A549 (cell line): Measurements from ENCODE around the gene TMEM38A. TPM values are rescaled to one million over a fixed set of nuclear protein-coding genes. Genes with fewer than 3 reads are reported as not detected.

Source experiments
- ATAC-seq, 2 experiments: fragments of 200-7000 bp in 1 of 2; fragments of >200 bp in 1 of 2; cut with Nextera tagmentation in 1 of 2; cut with Tn5 transposase in 1 of 2; 3 replicates each; pipeline versions ENCODE4 v1.8.0 to v1.9.1; 2018 to 2020; ENCODE audit warnings: mild to moderate bottlenecking in 1 of 2, moderate library complexity in 1 of 2
- CTCF ChIA-PET: fragments of 300-600 bp; sonication (Branson Sonifier 250); formaldehyde crosslinking; extraction: SDS; loops from one replicate; lab custom pipeline; 2021; ENCODE audit warnings: antibody characterized with exemption, inconsistent platforms; lab: Yijun Ruan, JAX
- POLR2A ChIA-PET: fragments of 350-600 bp; formaldehyde crosslinking; extraction: SDS; loops from one replicate; lab custom pipeline; 2021; ENCODE audit warnings: antibody characterized with exemption, inconsistent platforms; lab: Yijun Ruan, JAX
- DNase-seq, 2 experiments: peaks; one replicate each; pipeline versions ENCODE4 v3.0.0 to v3.0.0-alpha.2; 2011 to 2016; ENCODE audit warnings: low read depth in 1 of 2, low spot score in 1 of 2
- FAIRE-seq: peaks from 2 replicates; lab custom pipeline; 2011; peaks lifted over from hg19 to GRCh38; lab: Jason Lieb, UNC
- H3K27ac ChIP-seq, 2 experiments: fragments of >200 bp; sonication (Bioruptor Twin); formaldehyde crosslinking; 3 replicates each; pipeline ENCODE4 v1.5.1; 2016 to 2017
- H3K4me1 ChIP-seq: fragments of >200 bp; sonication (Bioruptor Twin); formaldehyde crosslinking; 3 replicates; pipeline ENCODE4 v1.6.1; 2016
- H3K4me2 ChIP-seq: fragments of >200 bp; sonication (Bioruptor Twin); formaldehyde crosslinking; 3 replicates; pipeline ENCODE4 v1.6.1; 2016
- H3K4me3 ChIP-seq: fragments of >200 bp; sonication (Bioruptor Twin); formaldehyde crosslinking; 3 replicates; pipeline ENCODE4 v1.5.1; 2016
- H3K9me3 ChIP-seq: fragments of >200 bp; sonication (Bioruptor Twin); formaldehyde crosslinking; 3 replicates; pipeline ENCODE4 v1.6.1; 2016
- BCL3 ChIP-seq: fragments of >200 bp; sonication (Bioruptor Twin); formaldehyde crosslinking; IDR thresholded peaks from 3 replicates; pipeline ENCODE4 v1.6.1; 2016
- CBX2 ChIP-seq: fragments of 200-600 bp; sonication (generic); IDR thresholded peaks from 2 replicates; pipeline ENCODE4 v1.6.1; 2016; ENCODE audit warnings: low read depth, mild to moderate bottlenecking, borderline replicate concordance
- CBX8 ChIP-seq: fragments of 200-600 bp; sonication (generic); IDR thresholded peaks from 2 replicates; pipeline ENCODE4 v1.6.1; 2016
- CEBPB ChIP-seq, 2 experiments: fragments of >200 bp in 1 of 2; sonication (Bioruptor Twin) in 1 of 2; formaldehyde crosslinking in 1 of 2; IDR thresholded peaks; 2 replicates each; pipeline ENCODE4 v1.6.1; 2012 to 2016
- CHD2 ChIP-seq: fragments of 150-350 bp; IDR thresholded peaks from 2 replicates; pipeline ENCODE4 v1.6.1; 2014; ENCODE audit warnings: low read length; ENCODE audit not compliant: partially characterized antibody
- CHD4 ChIP-seq: fragments of 200-600 bp; sonication (generic); IDR thresholded peaks from 2 replicates; pipeline ENCODE4 v1.6.1; 2016; ENCODE audit warnings: antibody characterized with exemption, mild to moderate bottlenecking, borderline replicate concordance
- E2F6 ChIP-seq: IDR thresholded peaks from 2 replicates; pipeline ENCODE4 v1.6.1; 2012; ENCODE audit warnings: low read depth, borderline replicate concordance
- EHMT2 ChIP-seq: fragments of 200-600 bp; sonication (generic); IDR thresholded peaks from 2 replicates; pipeline ENCODE4 v1.6.1; 2016; ENCODE audit warnings: antibody characterized with exemption, low read depth, mild to moderate bottlenecking, moderate library complexity
- FOSB ChIP-seq: fragments of 250-450 bp; sonication (Bioruptor Pico); IDR thresholded peaks from 2 replicates; pipeline ENCODE4 v1.5.0; 2020; ENCODE audit warnings: mild to moderate bottlenecking, moderate library complexity
- FOSL2 ChIP-seq, 2 experiments: fragments of 450-650 bp in 1 of 2; fragments of >200 bp in 1 of 2; sonication (Bioruptor Twin) in 1 of 2; formaldehyde crosslinking; IDR thresholded peaks; 2 replicates each; pipeline versions ENCODE4 v1.5.0 to v1.6.1; 2016 to 2020; ENCODE audit warnings: mild to moderate bottlenecking in 1 of 2, moderate library complexity in 1 of 2
- FOXS1 ChIP-seq: fragments of 250-450 bp; sonication (Bioruptor Pico); IDR thresholded peaks from 2 replicates; pipeline ENCODE4 v1.5.0; 2020; ENCODE audit warnings: mild to moderate bottlenecking, moderate library complexity
- GATA3 ChIP-seq: IDR thresholded peaks from 2 replicates; pipeline ENCODE4 v1.6.1; 2012; ENCODE audit warnings: borderline replicate concordance
- JUN ChIP-seq, 2 experiments: fragments of >200 bp; sonication (Bioruptor Twin); formaldehyde crosslinking; IDR thresholded peaks; 2 replicates in 1 of 2; 3 replicates in 1 of 2; pipeline ENCODE4 v1.6.1; 2016 to 2017
- JUNB ChIP-seq: fragments of >200 bp; sonication (Bioruptor Twin); formaldehyde crosslinking; IDR thresholded peaks from 2 replicates; pipeline ENCODE4 v1.6.1; 2016
- MAZ ChIP-seq: fragments of 150-350 bp; IDR thresholded peaks from 2 replicates; pipeline ENCODE4 v1.6.1; 2014; ENCODE audit warnings: antibody characterized with exemption, low read depth, low read length, borderline replicate concordance
- NPAS2 ChIP-seq: fragments of 250-450 bp; sonication (Bioruptor Pico); IDR thresholded peaks from 2 replicates; pipeline ENCODE4 v1.8.0; 2022; ENCODE audit warnings: mild to moderate bottlenecking, moderate library complexity, borderline replicate concordance
- PBX3 ChIP-seq: IDR thresholded peaks from 2 replicates; pipeline ENCODE4 v1.6.1; 2012
- PHF8 ChIP-seq: fragments of 200-600 bp; sonication (generic); IDR thresholded peaks from 2 replicates; pipeline ENCODE4 v1.6.1; 2016; ENCODE audit warnings: low read depth, mild to moderate bottlenecking, antibody characterized with exemption, moderate library complexity, borderline replicate concordance
- POLR2AphosphoS2 ChIP-seq: conservative IDR thresholded peaks from 2 replicates; pipeline ENCODE4 v1.6.1; 2012; ENCODE audit warnings: low read length, improper control_type of control experiment, inconsistent platforms
- SMC3 ChIP-seq: fragments of >200 bp; sonication (Bioruptor Twin); formaldehyde crosslinking; IDR thresholded peaks from 3 replicates; pipeline ENCODE4 v1.6.1; 2018; ENCODE audit warnings: inconsistent platforms
- SREBF2 ChIP-seq: fragments of 450-650 bp; IDR thresholded peaks from 2 replicates; pipeline ENCODE4 v1.6.1; 2014; ENCODE audit warnings: mild to moderate bottlenecking, moderate library complexity
- TFCP2L1 ChIP-seq: fragments of 250-450 bp; sonication (Bioruptor Pico); IDR thresholded peaks from 2 replicates; pipeline ENCODE4 v1.5.0; 2021; ENCODE audit warnings: mild to moderate bottlenecking
- ZSCAN20 ChIP-seq: fragments of 250-450 bp; sonication (Bioruptor Pico); IDR thresholded peaks from 2 replicates; pipeline ENCODE4 v1.8.0; 2022; ENCODE audit warnings: mild to moderate bottlenecking, moderate library complexity
- WGBS: methylation state at CpG from one replicate; pipeline ENCODE4 v1.1.6; 2017; ENCODE audit errors: missing lambda C conversion rate; 5-methylcytosine and 5-hydroxymethylcytosine counted together
- polyA plus RNA-seq, 4 experiments: library from polyadenylated mRNA; depleted of rRNA in 3 of 4; stranded (reverse); fragments of >200 nt; fragmentation: RNase III in 1 of 4; extraction: RNeasy Plus Mini Kit Qiagen cat#74134 plus additional on column Dnase treatment in 1 of 4; gene quantifications; 2 replicates in 3 of 4; 3 replicates in 1 of 4; pipeline ENCODE4 v1.2.3, GENCODE V29; 2011 to 2017

The TMEM38A gene
- polyA plus RNA-seq, 2 of the 4 experiments (the other 2 are of a cell fraction) = 1.2 to 1.5 TPM

- CTCF ChIA-PET = interaction anchor here (0.6 kb wide), 1 partner anchor 12 kb away, joined by 3 read pairs; no protein-coding TSS in a partner anchor
Observed at GRCh38 chr19:16638666-16639065, 22.3 kb upstream of the TMEM38A start.

GRCh38 chr19:16640951-16641350 lies 20.0 kb upstream of the TMEM38A start:
- no peaks in the 10 kb centered on the region for H3K9me3 ChIP-seq
- WGBS = 100% methylated on average over 1 of the region's 1 CpG
- CTCF ChIA-PET = no interaction called here
- ATAC-seq = no peak
- TF ChIP-seq CEBPB (IDR thresholded peaks at IDR 0.05) (no peak), CHD2 (no peak), EHMT2 (no peak), FOSL2 (IDR thresholded peaks at IDR 0.05) (no peak), FOSL2 (CRISPR knock-in tag; IDR thresholded peaks at IDR 0.05) (no peak), MAZ (no peak)
- H3K4me1 ChIP-seq = no peaks in the 10 kb centered on the region
- no peak for DNase-seq
- POLR2A ChIA-PET = no interaction called here
- H3K4me3 ChIP-seq = no peak overlapping the region
- no peak for FAIRE-seq
- no peak overlapping the region for H3K27ac ChIP-seq
- H3K4me2 ChIP-seq = no peak overlapping the region

More at GRCh38 chr19:16638666-16639065, 22.3 kb upstream of the TMEM38A start:
- TF ChIP-seq E2F6 (no peak), POLR2AphosphoS2 (no peak), SREBF2 (no peak), JUNB (no peak), MAZ (no peak), PHF8 (no peak), FOSB (no peak)
- H3K9me3 ChIP-seq = no peaks in the 10 kb centered on the region
- H3K4me1 ChIP-seq = no peaks in the 10 kb centered on the region
- H3K4me2 ChIP-seq = no peak overlapping the region
- WGBS = 100% methylated on average over 1 of the region's 1 CpG
- POLR2A ChIA-PET = no interaction called here
- no peak for FAIRE-seq
- no peak overlapping the region for H3K27ac ChIP-seq
- ATAC-seq = no peak
- H3K4me3 ChIP-seq = no peak overlapping the region
- no peak for DNase-seq

- ATAC-seq (no peak), DNase-seq (no peak), FAIRE-seq (no peak)
- Histone ChIP-seq H3K27ac (no peak overlapping the region), H3K4me1 (no peaks in the 10 kb centered on the region), H3K4me3 (no peak overlapping the region), H3K9me3 (no peaks in the 10 kb centered on the region), H3K4me2 (no peak overlapping the region)
- WGBS = 95% methylated on average over 9 of the region's 10 CpGs
- ChIA-PET CTCF (no interaction called here), POLR2A (no interaction called here)
- TF ChIP-seq SMC3 (no peak), PBX3 (no peak), CHD4 (no peak)
Observed at GRCh38 chr19:16641695-16642094, 19.2 kb upstream of the TMEM38A start.

- POLR2A ChIA-PET = no interaction called here
- no peaks in the 10 kb centered on the region for H3K9me3 ChIP-seq
- H3K4me1 ChIP-seq = no peaks in the 10 kb centered on the region
- TF ChIP-seq FOXS1 (no peak), PBX3 (no peak), EHMT2 (no peak), CBX2 (no peak), GATA3 (no peak), BCL3 (no peak), TFCP2L1 (CRISPR knock-in tag) (no peak), CEBPB (IDR thresholded peaks at IDR 0.05) (no peak), JUN (IDR thresholded peaks at IDR 0.05) (no peak), ZSCAN20 (CRISPR knock-in tag) (no peak), PHF8 (no peak), CBX8 (no peak), NPAS2 (no peak)
- TF ChIP-seq, all 56 proteins: peak for 0
- no peak overlapping the region for H3K4me2 ChIP-seq
- 91% methylated on average over 8 of the region's 9 CpGs for WGBS
- ATAC-seq = no peak
- CTCF ChIA-PET = no interaction called here
- no peak overlapping the region for H3K4me3 ChIP-seq
- FAIRE-seq = no peak
- no peak for DNase-seq
- H3K27ac ChIP-seq = no peak overlapping the region
Observed at GRCh38 chr19:16645140-16645539, 15.8 kb upstream of the TMEM38A start.
